ENCODE data around the gene EXOC8.

EXOC8 gene

GRCh38 chr1:231338270-231339128, 847 bp upstream of the EXOC8 start, which contains the start of gene SPRTN:
Gene SPRTN, plus strand, starts transcription at chr1:231338293. Its CDS starts 91 bp downstream, at chr1:231338384.
- intact Hi-C loops (cut with micrococcal nuclease), result loop anchor here (1.0 to 5.0 kb wide), 3 partner anchors 96 to 361 kb away; partner anchors contain the start of genes ARV1, GNPAT, TSNAX and TTC13
- Mint-ChIP-seq H3K4me3 (peak within 1 kb of the TSS; percentile 96), H3K4me1 (ENCODE audit: low read depth) (peaks cover 39% of the 10 kb centered on the region), H3K27ac (peak within 1 kb of the TSS; percentile 99), H3K9me3 (no peaks in the 10 kb centered on the region), H3K36me3 (ENCODE audit: low read depth) (peaks cover 72% of the 10 kb centered on the region), H3K27me3 (no peaks in the 10 kb centered on the region)

- intact Hi-C loops (cut with micrococcal nuclease), result loop anchor here (5.0 kb wide), 2 partner anchors 95 to 360 kb away; partner anchors contain the start of genes ARV1, GNPAT and TTC13
- Mint-ChIP-seq H3K9me3 (no peaks in the 10 kb centered on the region), H3K4me1 (ENCODE audit: low read depth) (peaks cover 41% of the 10 kb centered on the region), H3K4me3 (peak overlapping the region; percentile 96), H3K36me3 (ENCODE audit: low read depth) (peaks cover 63% of the 10 kb centered on the region), H3K27me3 (no peaks in the 10 kb centered on the region), H3K27ac (peak overlapping the region; percentile 99)
Measured at GRCh38 chr1:231337043-231337471, 595 bp downstream of the EXOC8 start.

GRCh38 chr1:231335663-231336602, 1.7 kb downstream of the EXOC8 start:
- Mint-ChIP-seq H3K36me3 (ENCODE audit: low read depth) (peaks cover 62% of the 10 kb centered on the region), H3K4me1 (ENCODE audit: low read depth) (peaks cover 51% of the 10 kb centered on the region), H3K27ac (peak overlapping the region; percentile 99), H3K4me3 (peak overlapping the region; percentile 96), H3K9me3 (no peaks in the 10 kb centered on the region), H3K27me3 (no peaks in the 10 kb centered on the region)
- intact Hi-C loops (cut with micrococcal nuclease), result loop anchor here (5.0 kb wide), 2 partner anchors 94 to 359 kb away; partner anchors contain the start of genes ARV1, GNPAT and TTC13

- Mint-ChIP-seq H3K9me3 (no peaks in the 10 kb centered on the region), H3K4me3 (peak overlapping the region; percentile 66)
Measured at GRCh38 chr1:231334952-231335351, 2.7 kb downstream of the EXOC8 start.

GRCh38 chr1:231334079-231334666, 3.5 kb downstream of the EXOC8 start:
- peak overlapping the region; percentile 66 for H3K4me3 Mint-ChIP-seq
- H3K4me1 Mint-ChIP-seq (ENCODE audit: low read depth), result peaks cover 39% of the 10 kb centered on the region
- no peak overlapping the region for H3K27ac Mint-ChIP-seq
- no peaks in the 10 kb centered on the region for H3K27me3 Mint-ChIP-seq
- peaks cover 51% of the 10 kb centered on the region for H3K36me3 Mint-ChIP-seq (ENCODE audit: low read depth)
- intact Hi-C loops (cut with micrococcal nuclease), result no loop called here
- H3K9me3 Mint-ChIP-seq, result no peaks in the 10 kb centered on the region

More at GRCh38 chr1:231334952-231335351, 2.7 kb downstream of the EXOC8 start:
- H3K36me3 Mint-ChIP-seq (ENCODE audit: low read depth), result peaks cover 52% of the 10 kb centered on the region
- H3K4me1 Mint-ChIP-seq (ENCODE audit: low read depth), result peaks cover 44% of the 10 kb centered on the region
- H3K27me3 Mint-ChIP-seq, result no peaks in the 10 kb centered on the region
- intact Hi-C loops (cut with micrococcal nuclease), result loop anchor here (5.0 kb wide), 2 partner anchors 93 to 358 kb away; partner anchors contain the start of genes ARV1, GNPAT and TTC13
- H3K27ac Mint-ChIP-seq, result no peak overlapping the region

- H3K36me3 Mint-ChIP-seq (ENCODE audit: low read depth), result peaks cover 40% of the 10 kb centered on the region
- H3K4me3 Mint-ChIP-seq, result no peak overlapping the region
- no peaks in the 10 kb centered on the region for H3K9me3 Mint-ChIP-seq
- H3K4me1 Mint-ChIP-seq (ENCODE audit: low read depth), result peaks cover 29% of the 10 kb centered on the region
- H3K27me3 Mint-ChIP-seq, result no peaks in the 10 kb centered on the region
- no peak overlapping the region for H3K27ac Mint-ChIP-seq
- intact Hi-C loops (cut with micrococcal nuclease), result no loop called here
Measured at GRCh38 chr1:231332761-231333160, 4.9 kb downstream of the EXOC8 start.

GRCh38 chr1:231329483-231329882, 8.2 kb downstream of the EXOC8 start:
- intact Hi-C loops (cut with micrococcal nuclease), result no loop called here
- Mint-ChIP-seq H3K4me3 (no peak overlapping the region), H3K9me3 (no peaks in the 10 kb centered on the region), H3K4me1 (ENCODE audit: low read depth) (peaks cover 12% of the 10 kb centered on the region), H3K27ac (no peak overlapping the region), H3K27me3 (no peaks in the 10 kb centered on the region), H3K36me3 (ENCODE audit: low read depth) (peaks cover 9% of the 10 kb centered on the region)

GRCh38 chr1:231327617-231328016, 10.0 kb downstream of the EXOC8 start:
- intact Hi-C loops (cut with micrococcal nuclease), result no loop called here
- Mint-ChIP-seq H3K27me3 (no peaks in the 10 kb centered on the region), H3K9me3 (no peaks in the 10 kb centered on the region), H3K36me3 (ENCODE audit: low read depth) (peaks cover 9% of the 10 kb centered on the region), H3K4me3 (no peak overlapping the region), H3K27ac (no peak overlapping the region), H3K4me1 (ENCODE audit: low read depth) (peaks cover 12% of the 10 kb centered on the region)

- Mint-ChIP-seq H3K27me3 (no peaks in the 10 kb centered on the region), H3K4me3 (no peak overlapping the region), H3K4me1 (ENCODE audit: low read depth) (peaks cover 2% of the 10 kb centered on the region)
Measured at GRCh38 chr1:231326248-231326647, 11.4 kb downstream of the EXOC8 start.

GRCh38 chr1:231324660-231325059, 13.0 kb downstream of the EXOC8 start:
- Mint-ChIP-seq H3K9me3 (no peaks in the 10 kb centered on the region), H3K27me3 (no peaks in the 10 kb centered on the region), H3K27ac (no peak overlapping the region), H3K4me1 (ENCODE audit: low read depth) (no peaks in the 10 kb centered on the region), H3K36me3 (ENCODE audit: low read depth) (no peaks in the 10 kb centered on the region), H3K4me3 (no peak overlapping the region)
- intact Hi-C loops (cut with micrococcal nuclease), result no loop called here

More at GRCh38 chr1:231326248-231326647, 11.4 kb downstream of the EXOC8 start:
- Mint-ChIP-seq H3K36me3 (ENCODE audit: low read depth) (no peaks in the 10 kb centered on the region), H3K27ac (no peak overlapping the region), H3K9me3 (no peaks in the 10 kb centered on the region)
- intact Hi-C loops (cut with micrococcal nuclease), result no loop called here

- Mint-ChIP-seq H3K27ac (no peak overlapping the region), H3K36me3 (ENCODE audit: low read depth) (no peaks in the 10 kb centered on the region), H3K27me3 (no peaks in the 10 kb centered on the region), H3K4me3 (no peak overlapping the region), H3K9me3 (no peaks in the 10 kb centered on the region), H3K4me1 (ENCODE audit: low read depth) (no peaks in the 10 kb centered on the region)
- intact Hi-C loops (cut with micrococcal nuclease), result no loop called here
Measured at GRCh38 chr1:231322880-231323530, 14.6 kb downstream of the EXOC8 start.

- Mint-ChIP-seq H3K36me3 (ENCODE audit: low read depth) (no peaks in the 10 kb centered on the region), H3K9me3 (no peaks in the 10 kb centered on the region), H3K27me3 (peaks cover 3% of the 10 kb centered on the region), H3K4me1 (ENCODE audit: low read depth) (peaks cover 5% of the 10 kb centered on the region), H3K27ac (no peak overlapping the region), H3K4me3 (no peak overlapping the region)
- intact Hi-C loops (cut with micrococcal nuclease), result loop anchor here (5.0 kb wide), 1 partner anchor 283 kb away; no protein-coding TSS in a partner anchor
Measured at GRCh38 chr1:231319080-231319479, 18.6 kb downstream of the EXOC8 start.

GRCh38 chr1:231318568-231318967, 19.1 kb downstream of the EXOC8 start:
- H3K36me3 Mint-ChIP-seq (ENCODE audit: low read depth), result no peaks in the 10 kb centered on the region
- no peak overlapping the region for H3K4me3 Mint-ChIP-seq
- no peak overlapping the region for H3K27ac Mint-ChIP-seq
- intact Hi-C loops (cut with micrococcal nuclease), result loop anchor here (5.0 kb wide), 1 partner anchor 284 kb away; no protein-coding TSS in a partner anchor
- H3K9me3 Mint-ChIP-seq, result no peaks in the 10 kb centered on the region
- peaks cover 3% of the 10 kb centered on the region for H3K27me3 Mint-ChIP-seq
- peaks cover 5% of the 10 kb centered on the region for H3K4me1 Mint-ChIP-seq (ENCODE audit: low read depth)
